IPS-15b (cell line): ENCODE data around the gene FRMD4B.

Experiments
- H3K27me3 ChIP-seq: one replicate; pipeline ENCODE4 v1.6.1; 2013; ENCODE audit warnings: low read length; ENCODE audit not compliant: control insufficient read depth, insufficient read depth
- H3K36me3 ChIP-seq: one replicate; pipeline ENCODE4 v1.6.1; 2013; ENCODE audit warnings: low read length; ENCODE audit not compliant: control insufficient read depth, insufficient read depth
- H3K4me1 ChIP-seq: one replicate; pipeline ENCODE4 v1.6.1; 2013; ENCODE audit warnings: mild to moderate bottlenecking, low read length; ENCODE audit not compliant: control insufficient read depth, insufficient read depth
- H3K4me3 ChIP-seq: one replicate; pipeline ENCODE4 v1.5.1; 2013; ENCODE audit warnings: low read depth, low read length
- H3K9ac ChIP-seq: one replicate; pipeline ENCODE4 v1.6.1; 2013; ENCODE audit warnings: low read depth, mild to moderate bottlenecking, low read length
- H3K9me3 ChIP-seq: one replicate; pipeline ENCODE4 v1.6.1; 2013; ENCODE audit warnings: mild to moderate bottlenecking, low read length; ENCODE audit not compliant: control insufficient read depth, insufficient read depth

The FRMD4B gene

GRCh38 chr3:69400683-69401082 lies 14.8 kb upstream of the FRMD4B start:
- Histone ChIP-seq H3K36me3 (no peaks in the 10 kb centered on the region), H3K4me1 (no peaks in the 10 kb centered on the region), H3K9me3 (no peaks in the 10 kb centered on the region), H3K27me3 (no peaks in the 10 kb centered on the region), H3K9ac (no peak overlapping the region), H3K4me3 (no peak overlapping the region)

DNA sequence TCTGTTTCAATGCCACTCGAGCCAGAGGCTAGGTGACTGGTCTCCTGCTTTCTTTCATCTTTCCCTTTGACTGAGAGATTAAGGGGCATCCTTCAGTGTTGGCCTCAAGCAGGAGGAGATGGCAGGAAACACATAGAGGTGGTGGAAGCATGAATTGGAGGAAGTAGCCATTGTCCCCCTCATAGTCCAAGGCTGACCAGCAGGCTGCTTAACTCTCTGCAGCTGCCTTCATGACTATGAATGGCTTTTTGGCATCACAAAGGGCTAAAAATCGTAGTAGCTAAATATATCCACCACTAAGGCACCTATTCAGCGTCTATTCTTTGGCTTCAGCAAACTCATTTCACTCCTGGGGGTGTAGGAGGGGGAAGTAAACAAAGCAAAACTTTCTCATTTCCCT lies 7.0 kb upstream of the FRMD4B start:
- Histone ChIP-seq H3K36me3 (no peaks in the 10 kb centered on the region), H3K9ac (no peak overlapping the region), H3K9me3 (no peaks in the 10 kb centered on the region), H3K4me1 (peaks cover 10% of the 10 kb centered on the region), H3K4me3 (no peak overlapping the region), H3K27me3 (no peaks in the 10 kb centered on the region)

DNA sequence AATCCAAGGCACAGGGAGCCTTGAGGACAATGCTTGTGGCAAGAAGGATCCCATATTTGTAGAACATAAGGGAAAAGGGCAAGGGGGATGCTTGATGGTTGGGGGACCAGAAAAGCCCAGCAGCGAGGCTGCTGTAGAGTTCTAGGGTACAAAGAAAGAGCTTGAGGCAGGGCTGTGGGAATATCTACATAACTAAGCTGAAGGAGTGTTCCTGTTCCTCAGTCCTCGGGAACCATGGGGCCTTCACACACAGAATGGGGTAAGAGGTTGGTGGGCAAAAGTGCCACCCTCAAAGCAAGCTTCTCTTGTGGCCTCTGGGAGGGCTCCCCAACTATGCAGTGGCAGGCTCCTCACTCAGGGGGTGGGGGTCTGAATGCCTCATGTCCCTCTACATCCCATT lies 6.5 kb upstream of the FRMD4B start:
- H3K27me3 ChIP-seq, result peaks cover 3% of the 10 kb centered on the region
- H3K4me3 ChIP-seq, result no peak overlapping the region
- H3K4me1 ChIP-seq, result peaks cover 10% of the 10 kb centered on the region
- H3K9me3 ChIP-seq, result no peaks in the 10 kb centered on the region
- H3K36me3 ChIP-seq, result no peaks in the 10 kb centered on the region
- H3K9ac ChIP-seq, result no peak overlapping the region

DNA sequence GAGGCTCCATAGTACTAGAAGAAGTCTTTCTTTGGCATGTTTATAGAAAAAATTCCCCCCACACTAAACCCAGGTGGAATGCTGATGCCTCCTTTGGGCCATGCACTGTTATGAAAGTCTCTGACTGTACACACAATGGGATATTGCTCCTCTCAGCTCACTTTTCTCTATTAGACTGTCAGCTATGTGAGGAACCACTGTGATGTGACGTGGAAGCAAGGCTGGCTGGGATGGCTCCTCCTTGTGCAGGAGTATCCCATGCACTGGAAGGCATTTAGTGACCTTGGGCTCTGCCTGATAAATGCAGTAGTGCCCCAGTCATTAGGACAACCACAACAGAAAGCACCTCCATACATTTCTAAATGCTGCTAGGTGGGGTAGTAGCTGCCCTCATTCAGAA lies 5.7 kb upstream of the FRMD4B start:
- Histone ChIP-seq H3K4me3 (no peak overlapping the region), H3K36me3 (no peaks in the 10 kb centered on the region), H3K27me3 (peaks cover 10% of the 10 kb centered on the region), H3K9ac (no peak overlapping the region), H3K4me1 (peaks cover 10% of the 10 kb centered on the region), H3K9me3 (no peaks in the 10 kb centered on the region)

DNA sequence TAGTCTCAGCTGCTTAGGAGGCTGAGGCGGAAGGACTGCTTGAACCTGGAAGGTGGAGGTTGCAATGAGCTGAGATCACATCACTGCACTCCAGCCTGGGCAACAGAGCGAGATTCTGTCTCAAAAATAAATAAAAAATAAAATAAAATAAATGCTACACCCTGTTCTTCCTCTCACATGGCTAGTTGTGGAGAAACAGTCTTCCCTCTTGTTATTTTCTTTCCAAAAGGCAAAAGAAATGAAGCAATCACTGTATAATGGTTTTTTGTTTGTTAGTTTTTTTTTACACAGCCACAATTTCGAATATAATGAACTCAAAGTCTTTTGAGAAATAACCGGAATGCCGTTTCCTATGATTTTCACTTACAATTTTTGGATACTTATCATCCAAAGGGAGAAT lies 4.9 kb upstream of the FRMD4B start:
- Histone ChIP-seq H3K27me3 (peaks cover 18% of the 10 kb centered on the region), H3K4me1 (peaks cover 10% of the 10 kb centered on the region), H3K9ac (no peak overlapping the region), H3K9me3 (no peaks in the 10 kb centered on the region), H3K4me3 (no peak overlapping the region), H3K36me3 (no peaks in the 10 kb centered on the region)

- Histone ChIP-seq H3K9ac (no peak overlapping the region), H3K4me1 (peaks cover 13% of the 10 kb centered on the region), H3K4me3 (no peak overlapping the region), H3K36me3 (no peaks in the 10 kb centered on the region), H3K9me3 (no peaks in the 10 kb centered on the region), H3K27me3 (peaks cover 29% of the 10 kb centered on the region)
These were observed 3.8 kb upstream of the FRMD4B start for GRCh38 chr3:69389520-69390248.

DNA sequence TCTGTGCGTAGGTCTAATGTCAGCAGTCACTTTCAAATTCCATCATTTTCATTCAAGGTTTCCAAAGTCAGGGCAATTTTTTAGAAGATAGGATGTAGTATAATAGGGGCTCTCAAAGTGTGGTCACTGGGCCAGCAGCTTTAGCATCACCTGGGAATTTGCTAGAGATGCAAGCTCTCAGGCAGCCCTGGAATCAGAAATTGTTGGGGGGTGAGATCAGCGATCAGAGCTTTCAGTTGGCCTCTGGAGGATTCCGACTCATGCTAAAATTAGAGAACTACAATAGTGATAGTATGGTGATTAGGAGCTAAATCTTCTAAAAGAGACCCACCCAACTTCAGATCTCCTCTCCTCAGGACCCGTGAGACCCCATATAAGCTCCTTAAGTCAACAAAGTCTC lies 2.4 kb upstream of the FRMD4B start:
- peaks cover 13% of the 10 kb centered on the region for H3K4me1 ChIP-seq
- H3K9ac ChIP-seq, result no peak overlapping the region
- no peak overlapping the region for H3K4me3 ChIP-seq
- H3K9me3 ChIP-seq, result no peaks in the 10 kb centered on the region
- H3K36me3 ChIP-seq, result no peaks in the 10 kb centered on the region
- H3K27me3 ChIP-seq, result peaks cover 36% of the 10 kb centered on the region

DNA sequence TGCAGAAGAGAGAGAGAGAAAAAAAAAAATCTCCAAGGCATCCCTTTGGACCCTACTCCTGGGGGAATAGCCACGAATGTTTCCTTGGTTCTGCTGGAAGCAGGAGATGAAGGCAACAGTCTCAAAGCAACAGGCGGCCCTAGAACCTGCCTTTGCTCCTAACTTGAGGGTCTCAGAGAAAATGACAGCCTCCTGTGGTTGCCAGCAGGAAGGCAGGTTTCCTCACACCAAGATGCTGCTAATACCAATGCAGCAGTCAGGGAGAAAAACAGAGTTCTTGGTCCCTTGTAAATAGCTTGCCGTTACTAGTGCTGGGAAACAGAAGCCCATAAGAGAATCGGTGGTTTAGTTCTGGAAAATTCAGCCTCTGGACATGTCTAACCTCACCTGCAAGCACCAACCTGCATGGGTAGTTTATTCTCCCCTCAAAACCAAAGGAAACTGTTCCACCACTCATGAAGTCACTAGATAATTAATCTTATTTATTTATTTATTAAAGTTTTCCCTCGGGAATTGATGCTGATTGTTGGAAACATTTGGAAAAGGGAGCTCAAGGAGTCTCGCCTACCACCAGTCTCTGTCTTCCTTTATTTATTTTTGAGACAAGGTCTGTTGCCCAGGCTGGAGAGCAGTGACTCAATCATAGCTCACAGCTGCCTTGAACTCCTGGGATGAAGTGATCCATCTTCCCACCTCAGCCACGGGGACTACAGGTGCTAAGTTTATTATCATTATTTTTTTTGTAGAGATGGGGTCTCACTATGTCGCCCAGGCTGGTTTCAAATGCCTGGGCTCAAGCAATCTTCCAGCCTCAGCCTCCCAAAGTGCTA lies 883 bp upstream of the FRMD4B start:
- Histone ChIP-seq H3K36me3 (no peaks in the 10 kb centered on the region), H3K4me3 (peak overlapping the region; percentile 60), H3K27me3 (peaks cover 36% of the 10 kb centered on the region), H3K4me1 (peaks cover 5% of the 10 kb centered on the region), H3K9ac (no peak overlapping the region), H3K9me3 (no peaks in the 10 kb centered on the region)

GRCh38 chr3:69385123-69385722 lies 665 bp downstream of the FRMD4B start:
- peak overlapping the region; percentile 60 for H3K4me3 ChIP-seq
- H3K27me3 ChIP-seq, result peaks cover 36% of the 10 kb centered on the region
- peaks cover 3% of the 10 kb centered on the region for H3K4me1 ChIP-seq
- H3K9ac ChIP-seq, result no peak overlapping the region
- no peaks in the 10 kb centered on the region for H3K9me3 ChIP-seq
- H3K36me3 ChIP-seq, result no peaks in the 10 kb centered on the region

DNA sequence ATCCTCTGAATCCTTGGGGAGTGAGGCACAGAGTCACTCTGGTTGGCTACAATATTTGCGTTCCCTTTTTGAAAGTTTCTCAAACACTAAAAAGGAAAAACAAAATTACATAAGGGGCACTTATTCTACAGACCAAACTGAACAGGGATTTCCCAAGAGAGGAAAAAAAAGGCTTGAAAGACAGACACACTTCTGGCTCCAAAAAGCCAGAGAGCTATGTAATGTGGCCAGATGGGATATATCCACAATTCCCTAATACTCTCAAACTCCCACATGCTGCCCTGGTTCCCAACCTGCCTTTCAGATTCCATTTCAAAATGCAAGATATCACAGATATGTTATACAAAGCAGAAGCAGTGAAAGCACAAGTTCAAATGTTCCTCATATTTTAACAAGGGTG lies 1.6 kb downstream of the FRMD4B start:
- Histone ChIP-seq H3K9me3 (no peaks in the 10 kb centered on the region), H3K36me3 (no peaks in the 10 kb centered on the region), H3K4me1 (peaks cover 3% of the 10 kb centered on the region), H3K4me3 (no peak overlapping the region), H3K9ac (no peak overlapping the region), H3K27me3 (peaks cover 36% of the 10 kb centered on the region)

GRCh38 chr3:69379661-69380060 lies 6.2 kb downstream of the FRMD4B start:
- H3K4me1 ChIP-seq, result no peaks in the 10 kb centered on the region
- peaks cover 7% of the 10 kb centered on the region for H3K27me3 ChIP-seq
- no peaks in the 10 kb centered on the region for H3K9me3 ChIP-seq
- H3K36me3 ChIP-seq, result no peaks in the 10 kb centered on the region
- H3K9ac ChIP-seq, result no peak overlapping the region
- no peak overlapping the region for H3K4me3 ChIP-seq
